Epithelial cell of prostate (primary cell): ENCODE data around the gene CACUL1.
"Not testable (repeated sequence)": the region's sequence is repeated elsewhere in the genome, so short reads cannot be mapped to it uniquely, and the experiment has no call there.

ENCODE experiments used
- DNase-seq: peaks from one replicate; pipeline ENCODE4 v3.0.0-alpha.2; 2011; ENCODE audit warnings: low read depth, low spot score
- H3K27ac ChIP-seq: fragments of 450-650 bp; 2 replicates; pipeline ENCODE4 v1.5.1; 2017; ENCODE audit warnings: mild to moderate bottlenecking

CACUL1 gene

GRCh38 chr10:118769898-118770600 is 15.3 kb upstream of the CACUL1 start:
- no peak overlapping the region for H3K27ac ChIP-seq
- no peak for DNase-seq

GRCh38 chr10:118768041-118768919 is 13.5 kb upstream of the CACUL1 start:
- DNase-seq, result no peak
- no peak overlapping the region for H3K27ac ChIP-seq

- DNase-seq, result no peak
- H3K27ac ChIP-seq, result no peak overlapping the region
Observed at GRCh38 chr10:118767297-118768040, 12.7 kb upstream of the CACUL1 start.

DNA sequence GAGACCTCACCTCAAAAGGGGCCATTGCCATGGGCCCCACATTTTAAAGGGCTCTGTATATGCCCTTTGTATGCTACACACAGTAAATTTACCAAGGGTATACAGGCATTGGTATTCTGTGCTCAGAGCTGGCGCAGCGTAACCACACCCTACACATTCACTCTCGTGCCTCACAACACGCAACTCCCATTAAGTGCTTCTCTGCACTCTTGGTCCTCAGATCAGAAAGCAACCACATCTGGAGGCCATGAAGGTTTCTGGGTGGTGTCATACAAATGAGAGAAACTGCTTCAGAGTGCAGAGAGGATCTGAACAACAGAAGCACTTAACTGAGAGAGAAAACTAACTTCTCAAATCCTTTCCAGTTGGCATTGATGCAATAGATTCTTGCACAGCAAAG is 9.4 kb upstream of the CACUL1 start:
- no peak for DNase-seq
- no peak overlapping the region for H3K27ac ChIP-seq

GRCh38 chr10:118763202-118763988 is 8.6 kb upstream of the CACUL1 start:
- H3K27ac ChIP-seq, result no peak overlapping the region
- no peak for DNase-seq

- no peak for DNase-seq
- H3K27ac ChIP-seq, result no peak overlapping the region
Observed at GRCh38 chr10:118760265-118760664, 5.5 kb upstream of the CACUL1 start.

DNA sequence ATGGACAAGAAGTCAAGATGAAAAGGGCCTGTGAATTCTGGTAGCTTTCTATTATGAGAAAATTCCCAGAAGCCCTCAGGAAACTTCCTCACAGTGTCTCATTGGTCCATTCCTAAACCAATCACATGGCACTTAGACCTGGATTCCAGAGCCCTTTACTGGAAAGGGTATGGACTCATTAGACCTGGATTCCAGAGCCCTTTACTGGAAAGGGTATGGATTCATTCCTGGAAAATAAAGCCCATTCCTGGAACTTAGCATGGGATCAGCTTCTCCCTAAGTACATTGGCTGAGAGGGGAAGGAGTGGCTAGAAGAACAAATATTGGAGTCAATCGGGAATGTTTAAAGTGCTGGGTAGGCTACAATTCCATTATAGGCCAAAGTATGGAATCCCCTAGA is 3.7 kb upstream of the CACUL1 start:
- no peak overlapping the region for H3K27ac ChIP-seq
- DNase-seq, result no peak

DNA sequence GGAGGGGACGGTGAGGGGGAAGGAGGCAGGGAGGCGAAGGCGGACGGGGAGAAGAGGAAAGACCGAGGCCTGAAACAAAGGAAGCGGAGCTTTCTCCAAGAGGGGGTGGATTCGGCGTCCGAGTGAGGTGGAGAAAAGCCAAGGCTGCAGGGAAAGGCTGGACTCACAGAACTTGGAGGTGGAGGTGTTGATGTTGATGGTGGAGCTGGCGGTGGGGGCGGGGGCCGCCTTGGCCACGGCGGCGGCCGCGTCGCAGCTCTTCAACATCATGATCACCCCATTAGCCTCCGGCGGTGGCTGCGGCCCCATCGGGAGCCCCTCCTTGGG is 578 bp downstream of the CACUL1 start:
- H3K27ac ChIP-seq, result peak overlapping the region; percentile 79
- no peak for DNase-seq

- peak overlapping the region; percentile 79 for H3K27ac ChIP-seq
- DNase-seq, result no peak
Observed at GRCh38 chr10:118753331-118754228, 1.2 kb downstream of the CACUL1 start.

DNA sequence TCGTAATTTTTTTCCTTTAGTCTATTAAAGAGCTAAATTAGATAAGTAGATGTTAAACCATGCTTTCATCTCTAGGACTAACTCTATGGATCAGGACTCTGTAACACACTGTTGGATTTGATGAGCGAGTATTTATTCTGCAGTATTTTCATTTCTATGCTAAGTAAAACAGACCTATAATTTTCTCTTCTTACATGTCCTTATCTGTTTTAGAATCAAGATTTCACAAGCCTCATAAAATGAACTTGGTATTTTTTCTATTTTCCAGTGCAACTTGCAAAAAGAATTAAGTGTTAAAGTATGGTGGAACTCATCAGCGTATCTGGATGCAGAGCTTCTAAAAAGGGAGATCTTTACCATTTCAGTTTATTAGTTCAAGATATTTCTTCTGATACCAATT is 2.4 kb downstream of the CACUL1 start:
- H3K27ac ChIP-seq, result no peak overlapping the region
- no peak for DNase-seq

GRCh38 chr10:118751265-118751664 is 3.5 kb downstream of the CACUL1 start:
- no peak overlapping the region for H3K27ac ChIP-seq
- DNase-seq, result no peak

DNA sequence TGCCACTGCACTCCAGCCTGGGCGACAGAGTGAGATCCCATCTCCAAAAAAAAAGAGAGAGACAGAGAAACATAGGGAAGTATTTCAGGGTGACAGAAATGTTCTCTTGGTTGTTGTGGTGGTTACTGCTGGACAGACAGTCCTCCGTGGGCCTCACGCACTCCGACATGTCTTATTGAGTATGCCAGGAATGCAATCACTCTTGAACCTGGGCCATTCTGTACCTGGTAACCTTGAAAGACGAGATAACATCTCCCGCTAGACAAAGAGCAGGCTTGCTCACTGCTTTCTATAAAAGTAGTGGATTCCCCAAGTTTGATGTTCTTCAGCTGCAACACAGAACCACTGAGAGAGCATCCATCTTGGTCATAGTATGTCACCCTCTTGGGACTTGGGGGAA is 6.7 kb downstream of the CACUL1 start:
- DNase-seq, result no peak
- H3K27ac ChIP-seq, result no peak overlapping the region

DNA sequence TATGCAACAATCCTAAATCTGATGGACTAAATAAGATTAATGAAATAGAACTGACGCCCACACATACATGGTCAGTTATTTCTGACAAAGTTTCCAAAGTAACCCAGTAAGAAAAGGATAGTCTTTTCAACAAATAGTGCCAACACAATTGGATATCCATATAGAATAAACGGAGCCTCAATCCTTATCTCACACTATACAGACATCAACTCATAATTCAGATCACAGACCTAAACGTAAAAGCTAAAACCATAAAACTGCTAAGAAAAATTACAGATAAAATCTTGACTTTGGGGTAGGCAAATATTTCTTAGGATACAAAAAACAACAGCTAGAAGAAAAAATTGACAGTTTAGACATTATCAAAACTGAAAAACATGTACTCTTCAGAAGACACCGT is 8.5 kb downstream of the CACUL1 start:
- no peak overlapping the region for H3K27ac ChIP-seq
- no peak for DNase-seq

DNA sequence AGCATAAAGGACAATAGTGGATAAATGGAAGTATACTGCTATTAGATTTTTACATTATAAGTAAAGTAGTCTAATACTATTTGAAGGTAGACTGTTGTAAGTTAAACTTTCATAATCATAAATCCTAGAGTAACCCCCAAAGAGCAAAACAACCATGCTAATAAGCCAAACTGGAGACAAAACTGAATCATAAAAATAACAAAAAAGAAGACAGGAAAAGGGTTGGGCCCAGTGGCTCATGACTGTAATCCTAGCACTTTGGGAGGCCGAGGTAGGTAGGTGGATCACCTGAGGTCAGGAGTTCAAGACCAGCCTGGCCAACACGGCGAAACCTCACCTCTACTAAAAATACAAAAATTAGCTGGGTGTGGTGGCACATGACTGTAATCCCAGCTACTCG is 9.7 kb downstream of the CACUL1 start:
- no peak overlapping the region for H3K27ac ChIP-seq
- no peak for DNase-seq

GRCh38 chr10:118744346-118744918 is 10.3 kb downstream of the CACUL1 start:
- DNase-seq, H3K27ac ChIP-seq: not testable (repeated sequence)

DNA sequence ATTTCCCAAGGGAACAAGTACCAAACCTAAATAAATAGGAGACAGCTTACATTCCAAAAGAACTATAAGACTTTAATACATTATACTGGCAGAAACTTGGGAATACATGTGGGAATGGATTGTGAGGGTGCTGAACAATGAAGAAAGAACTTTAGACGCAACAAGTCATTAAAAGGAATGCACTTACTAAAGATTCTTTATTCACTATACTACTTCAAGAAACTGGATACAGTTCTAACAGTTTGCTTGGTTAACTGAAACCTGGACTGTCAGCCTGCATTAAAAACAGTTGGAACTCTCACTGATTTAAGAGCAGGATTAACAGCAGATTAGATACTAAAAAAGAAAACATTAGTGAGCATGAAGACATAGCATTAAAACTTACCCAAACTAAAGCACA is 12.0 kb downstream of the CACUL1 start:
- peak overlapping the region; percentile 4 for H3K27ac ChIP-seq
- no peak for DNase-seq

DNA sequence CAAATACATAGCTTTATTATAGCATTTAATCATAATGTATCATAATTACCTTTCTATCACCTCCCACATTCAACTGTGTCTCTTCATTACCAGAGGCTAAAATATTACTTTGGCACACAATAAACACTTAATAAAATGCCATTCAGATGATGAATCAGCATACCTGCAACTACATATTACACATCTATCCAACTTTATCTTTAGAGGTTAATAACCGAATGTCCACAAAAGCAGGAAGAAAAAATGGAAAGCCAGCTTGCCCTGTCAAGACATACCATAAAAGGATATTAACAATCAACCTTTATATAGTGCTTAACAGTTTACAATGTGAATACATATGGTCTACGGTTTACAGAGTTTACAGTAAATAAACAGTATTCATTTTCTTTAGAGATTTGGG is 12.7 kb downstream of the CACUL1 start:
- H3K27ac ChIP-seq, result peak overlapping the region; percentile 4
- DNase-seq, result no peak

DNA sequence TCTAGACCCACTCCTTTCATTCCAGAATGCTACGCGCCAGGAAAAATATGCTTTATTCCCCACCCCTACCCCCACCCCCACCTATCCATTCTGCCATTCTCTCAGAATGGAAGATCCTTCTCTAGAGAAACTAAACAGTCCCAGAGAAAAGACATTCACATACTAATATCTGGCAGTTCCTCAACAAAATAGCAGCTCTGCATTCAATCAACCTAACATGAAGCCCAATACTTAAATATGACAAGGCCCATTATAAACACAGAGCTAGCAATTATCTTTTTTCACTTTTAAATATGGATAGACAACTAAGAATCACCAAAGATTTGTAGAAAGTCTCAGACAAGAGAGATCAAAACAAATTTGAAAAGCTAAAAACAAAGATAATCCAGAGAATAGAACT is 16.4 kb downstream of the CACUL1 start:
- DNase-seq, result no peak
- no peak overlapping the region for H3K27ac ChIP-seq
